Testis (tissue), 3 donors: ENCODE data around the gene ANKS1B. TPM values are rescaled to one million over a fixed set of nuclear protein-coding genes. Genes with fewer than 3 reads are reported as not detected.

Experiments used
- DNase-seq: peaks from one replicate; pipeline ENCODE4 v3.0.0-alpha.2; 2019
- H3K27ac ChIP-seq, 2 donors: fragments of 200-600 bp; sonication (generic); one replicate each; pipeline ENCODE4 v1.5.1; 2019
- H3K27me3 ChIP-seq: fragments of 200-600 bp; sonication (generic); one replicate; pipeline ENCODE4 v1.5.1; 2019
- H3K36me3 ChIP-seq: fragments of 200-600 bp; sonication (generic); one replicate; pipeline ENCODE4 v1.5.1; 2017; ENCODE audit warnings: low read depth; ENCODE audit errors: missing control alignments
- H3K4me1 ChIP-seq: fragments of 200-600 bp; sonication (generic); one replicate; pipeline ENCODE4 v1.5.1; 2019
- H3K4me3 ChIP-seq, 2 donors: fragments of 200-600 bp; sonication (generic); one replicate each; pipeline ENCODE4 v1.5.1; 2017 to 2019
- H3K9me3 ChIP-seq: fragments of 200-600 bp; sonication (generic); one replicate; pipeline ENCODE4 v1.5.1; 2017
- CTCF ChIP-seq, 3 experiments: fragments of 450-650 bp in 2 of 3; fragments of 200-600 bp in 1 of 3; sonication (generic) in 1 of 3; IDR thresholded peaks; one replicate each; pipeline ENCODE4 v1.5.1; 2016 to 2019; ENCODE audit warnings: antibody characterized with exemption in 3 of 3, mild to moderate bottlenecking in 2 of 3, moderate library complexity in 1 of 3
- POLR2A ChIP-seq: fragments of 450-650 bp; IDR thresholded peaks from one replicate; pipeline ENCODE4 v1.6.1; 2017; ENCODE audit warnings: antibody characterized with exemption, mild to moderate bottlenecking, moderate library complexity
- WGBS, 2 donors: methylation state at CpG; one replicate each; pipeline ENCODE4 v1.1.5; 2018; 5-methylcytosine and 5-hydroxymethylcytosine counted together
- intact Hi-C: fragments of 100-400 bp; cut with DNase I; formaldehyde crosslinking; loops from one replicate; pipeline ENCODE4 v1.15.1; 2023; ENCODE audit warnings: low total_unique reads
- polyA plus RNA-seq: library from polyadenylated mRNA; stranded (reverse); fragments of 350-450 nt; fragmentation: Illumina TruSeq; extraction: RNeasy Lipid Tissue Mini Kit (QIAGEN cat#74804); gene quantifications from one replicate; pipeline ENCODE4 v1.2.3, GENCODE V29; 2014; ENCODE audit warnings: low read depth, low replicate concordance; ENCODE audit not compliant: insufficient read depth
- total RNA-seq, 2 donors: library from RNA; depleted of rRNA; stranded (reverse); fragments of >200 nt; gene quantifications; one replicate each; pipeline ENCODE4 v1.2.3, GENCODE V29; 2016

The ANKS1B gene
- total and polyA plus RNA-seq, 3 donors from 2014 or later, result 26.8 to 58.2 (median 30.9) TPM

- intact Hi-C loops, result no loop called here
- DNase-seq, result no peak
- WGBS, 2 donors, result 84 to 88% methylated on average over 4 of the region's 4 CpGs
- Histone ChIP-seq H3K27ac (no peak overlapping the region), H3K27me3 (no peaks in the 10 kb centered on the region), H3K9me3 (no peaks in the 10 kb centered on the region), H3K4me1 (no peaks in the 10 kb centered on the region), H3K36me3 (no peaks in the 10 kb centered on the region), H3K4me3 (no peak overlapping the region)
- no peak for TF ChIP-seq CTCF (IDR thresholded peaks at IDR 0.05)
- TF ChIP-seq POLR2A, result no peak
Observed at GRCh38 chr12:98751580-98752115, 1233.1 kb downstream of the ANKS1B start.

- intact Hi-C loops, result no loop called here
- WGBS, 2 donors, result 60 to 62% methylated on average over 9 of the region's 9 CpGs
- no peak overlapping the region for H3K4me3 ChIP-seq
- no peaks in the 10 kb centered on the region for H3K27me3 ChIP-seq
- TF ChIP-seq CTCF (IDR thresholded peaks at IDR 0.05) (no peak), POLR2A (no peak)
- H3K27ac ChIP-seq, result no peak overlapping the region
- H3K36me3 ChIP-seq, result no peaks in the 10 kb centered on the region
- DNase-seq, result no peak
- H3K9me3 ChIP-seq, result no peaks in the 10 kb centered on the region
- H3K4me1 ChIP-seq, result peaks cover 3% of the 10 kb centered on the region
Observed at GRCh38 chr12:98750511-98750910, 1234.2 kb downstream of the ANKS1B start.

GRCh38 chr12:98748463-98748862 is 1236.3 kb downstream of the ANKS1B start:
- Histone ChIP-seq H3K4me3 (no peak overlapping the region), H3K4me1 (peaks cover 3% of the 10 kb centered on the region), H3K36me3 (no peaks in the 10 kb centered on the region), H3K27me3 (no peaks in the 10 kb centered on the region), H3K27ac (no peak overlapping the region), H3K9me3 (no peaks in the 10 kb centered on the region)
- intact Hi-C loops, result no loop called here
- DNase-seq, result no peak
- WGBS, 2 donors, result 85 to 91% methylated on average over 3 of the region's 3 CpGs
- TF ChIP-seq CTCF (IDR thresholded peaks at IDR 0.05), result no peak
- no peak for TF ChIP-seq POLR2A

- Histone ChIP-seq H3K4me1 (peaks cover 3% of the 10 kb centered on the region), H3K36me3 (no peaks in the 10 kb centered on the region), H3K9me3 (no peaks in the 10 kb centered on the region), H3K27ac (no peak overlapping the region), H3K27me3 (no peaks in the 10 kb centered on the region), H3K4me3 (peak overlapping the region; percentile 49 to 59)
- no peak for TF ChIP-seq POLR2A
- no peak for TF ChIP-seq CTCF (IDR thresholded peaks at IDR 0.05)
- 7 to 10% methylated on average over 38 to 54 of the region's 54 CpGs for WGBS, 2 donors
- peak; percentile 36 for DNase-seq
- intact Hi-C loops, result no loop called here
Observed at GRCh38 chr12:98745578-98746391, 1239.0 kb downstream of the ANKS1B start.
